GM21619 (cell line): Measurements from ENCODE around the gene ZNF181.
"Not testable (repeated sequence)": the region's sequence is repeated elsewhere in the genome, so short reads cannot be mapped to it uniquely, and the experiment has no call there.

Experiments used
- ATAC-seq: cut with Tn5 transposase; IDR thresholded peaks from one replicate; pipeline ENCODE4 v1.9.1; 2021; ENCODE audit not compliant: unreplicated experiment

ZNF181 gene

DNA sequence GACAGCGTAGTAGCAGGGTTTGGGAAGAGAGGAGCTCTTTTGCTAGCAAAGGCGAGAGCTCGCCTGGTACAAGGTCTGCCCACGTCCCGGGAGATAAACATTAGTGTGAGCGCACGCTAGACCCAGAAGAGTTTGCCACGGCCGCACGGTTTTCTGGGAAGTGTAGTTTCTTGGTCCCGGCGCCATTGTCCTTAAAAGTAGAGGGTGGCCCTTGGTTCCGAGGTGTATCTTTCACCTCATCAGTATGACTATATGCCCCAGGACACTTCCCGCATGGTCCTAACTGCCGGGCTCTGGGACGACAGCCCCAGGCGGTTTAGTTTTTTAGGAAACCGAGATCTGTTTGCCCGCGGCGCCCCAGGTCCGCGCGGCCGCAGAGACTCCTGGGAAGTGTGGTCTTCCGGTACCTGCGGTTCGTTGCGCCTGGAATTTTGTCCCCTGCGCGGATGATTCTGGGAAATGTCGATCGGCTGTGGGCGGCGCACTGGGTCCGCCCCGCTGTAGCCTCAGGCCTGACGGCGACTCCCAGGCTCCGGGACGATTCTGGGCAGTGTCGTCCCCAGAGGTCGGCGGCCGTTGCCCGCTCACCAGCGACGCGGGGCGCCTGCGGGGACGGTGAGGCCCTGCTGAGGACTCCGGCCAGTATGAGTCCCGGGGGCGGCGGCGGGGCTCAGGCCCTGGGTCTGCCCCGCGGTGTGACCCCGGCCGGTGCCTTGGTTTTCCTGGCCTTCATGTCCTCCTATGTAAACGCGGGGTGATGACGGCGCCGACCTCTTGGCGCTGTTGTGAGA, at the start of gene ZNF181:
TSS of gene ZNF181 (plus strand) at position 498 of the 791 bp plus-strand sequence. CDS start 795 bp downstream, outside the sequence.
- peak; percentile 78 for ATAC-seq

DNA sequence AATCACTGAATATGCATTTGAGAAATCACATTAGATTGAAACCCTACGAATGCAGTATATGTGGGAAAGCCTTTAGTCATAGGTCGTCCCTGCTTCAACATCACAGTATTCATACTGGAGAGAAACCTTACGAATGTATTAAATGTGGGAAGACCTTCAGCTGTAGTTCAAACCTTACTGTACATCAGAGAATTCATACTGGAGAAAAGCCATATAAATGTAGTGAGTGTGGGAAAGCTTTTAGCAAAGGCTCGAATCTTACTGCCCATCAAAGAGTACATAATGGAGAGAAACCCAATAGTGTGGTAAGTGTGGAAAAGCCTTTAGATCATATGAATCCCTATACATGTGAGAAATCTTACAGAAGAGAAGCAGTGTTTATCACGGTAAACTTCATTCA, 48.8 kb upstream of the ZNF181 start:
- ATAC-seq = not testable (repeated sequence)

DNA sequence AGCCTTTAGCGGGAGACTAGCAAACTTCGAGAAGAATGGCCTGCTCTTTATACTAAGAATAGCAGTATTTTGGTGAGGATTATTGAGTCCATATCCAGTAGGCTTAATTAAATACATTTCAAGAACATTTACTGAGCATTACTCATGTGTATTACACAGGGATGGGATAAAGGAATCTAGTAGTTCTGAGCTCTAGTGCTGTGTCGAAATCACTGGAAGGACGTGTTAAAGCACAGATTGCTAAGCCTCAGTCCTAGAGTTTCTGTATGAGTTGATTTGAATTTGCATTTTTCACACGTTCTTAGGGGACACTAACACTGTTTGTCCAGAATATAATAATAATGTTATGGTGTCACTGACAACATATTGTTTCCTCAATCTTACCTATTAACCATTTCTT, 47.6 kb upstream of the ZNF181 start:
- no peak for ATAC-seq

DNA sequence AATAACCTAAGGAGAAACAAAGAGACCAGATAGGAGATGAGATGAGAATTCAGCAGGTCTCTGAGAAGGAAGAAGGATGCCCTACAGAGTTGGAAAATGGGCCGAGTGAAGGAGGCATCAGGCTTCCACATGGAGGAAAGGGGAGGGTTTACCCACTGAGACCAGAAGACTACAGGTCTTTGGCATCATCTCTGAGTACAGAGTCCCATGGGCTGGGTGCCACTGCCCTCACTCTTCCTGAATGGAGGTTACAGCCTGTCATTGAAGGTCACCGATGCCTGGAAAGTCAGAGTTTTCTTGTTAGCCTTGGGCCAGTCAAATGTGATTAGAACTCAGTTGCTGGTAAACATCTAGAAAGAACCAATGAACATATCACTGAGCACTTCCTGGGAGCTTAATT, 46.7 kb upstream of the ZNF181 start:
- ATAC-seq = no peak

DNA sequence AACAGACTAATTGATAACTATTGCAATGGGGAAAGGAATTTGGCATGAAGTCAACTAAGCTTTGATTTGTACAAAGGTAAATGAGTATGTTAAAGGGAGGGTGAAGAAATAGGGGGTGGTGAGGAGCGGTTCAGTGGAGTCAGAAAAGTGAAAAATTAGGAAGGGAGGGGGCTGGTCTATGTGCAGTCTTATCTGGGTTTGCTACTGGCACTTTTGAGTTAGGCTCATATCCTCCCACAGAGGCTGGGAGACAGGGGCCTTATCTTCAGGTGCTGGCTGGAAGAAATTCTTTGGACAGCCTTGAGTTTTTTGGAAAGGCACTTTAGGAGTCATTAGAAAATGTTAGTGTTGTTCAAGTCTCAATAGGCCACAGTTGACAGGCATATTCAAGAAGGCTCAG, 45.5 kb upstream of the ZNF181 start:
- no peak for ATAC-seq

DNA sequence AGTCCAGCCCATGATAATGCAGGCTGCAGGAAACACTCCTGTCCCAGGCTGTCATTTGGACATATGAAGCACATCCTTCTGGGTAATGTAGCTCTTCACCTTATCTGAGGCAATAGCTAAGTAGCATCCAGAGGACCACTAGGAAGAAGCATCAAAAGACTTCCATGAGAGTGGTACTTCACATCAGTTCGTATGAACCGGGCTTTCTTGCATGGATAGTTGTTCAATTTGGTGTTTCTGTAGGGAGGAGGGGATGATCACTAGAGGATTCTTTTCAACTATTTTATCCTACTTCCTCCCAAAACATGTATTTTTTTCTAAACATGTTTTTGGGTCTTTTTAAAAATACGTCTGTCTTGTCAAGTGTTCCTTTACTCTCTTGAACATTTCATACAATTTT, 43.7 kb upstream of the ZNF181 start:
- ATAC-seq = no peak

DNA sequence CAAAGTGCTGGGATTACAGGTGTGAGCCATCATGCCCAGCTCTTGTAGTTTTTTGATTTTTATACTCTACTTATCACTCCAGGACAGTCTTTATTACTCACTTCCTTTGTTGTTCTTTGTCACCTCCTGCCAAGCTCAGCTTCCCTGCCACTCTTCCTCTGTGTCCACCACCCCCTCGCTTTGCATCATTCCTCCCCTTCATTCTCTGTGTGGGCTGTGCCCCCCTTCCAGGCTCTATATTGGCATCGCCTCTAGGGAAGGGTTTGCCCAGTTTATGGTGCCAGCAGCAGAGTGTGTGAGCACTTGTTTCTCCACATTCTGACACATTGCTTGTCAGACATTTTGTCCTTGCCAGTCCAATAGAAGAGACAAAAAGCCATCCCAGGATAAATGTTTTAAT, 41.5 kb upstream of the ZNF181 start:
- no peak for ATAC-seq

DNA sequence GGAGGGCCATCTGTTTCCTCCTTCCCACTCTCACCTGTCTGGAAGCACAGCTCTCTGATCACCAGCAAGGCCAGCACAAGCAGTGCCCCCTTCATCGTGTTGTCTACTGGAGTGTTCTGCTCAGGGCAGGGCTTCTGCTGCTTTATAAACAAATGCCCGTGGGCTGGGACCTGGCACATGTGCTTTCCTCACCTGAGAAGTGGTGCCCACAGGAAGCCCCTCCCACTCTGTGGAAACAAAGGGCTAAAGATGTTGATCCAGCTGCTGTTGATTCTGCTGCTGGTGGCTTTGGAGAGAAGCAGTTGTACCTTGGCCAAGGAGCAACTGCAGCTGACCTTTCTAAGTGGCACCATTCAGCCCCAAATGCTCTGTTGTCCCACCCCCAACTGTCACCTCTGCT, 26.4 kb upstream of the ZNF181 start:
- no peak for ATAC-seq

DNA sequence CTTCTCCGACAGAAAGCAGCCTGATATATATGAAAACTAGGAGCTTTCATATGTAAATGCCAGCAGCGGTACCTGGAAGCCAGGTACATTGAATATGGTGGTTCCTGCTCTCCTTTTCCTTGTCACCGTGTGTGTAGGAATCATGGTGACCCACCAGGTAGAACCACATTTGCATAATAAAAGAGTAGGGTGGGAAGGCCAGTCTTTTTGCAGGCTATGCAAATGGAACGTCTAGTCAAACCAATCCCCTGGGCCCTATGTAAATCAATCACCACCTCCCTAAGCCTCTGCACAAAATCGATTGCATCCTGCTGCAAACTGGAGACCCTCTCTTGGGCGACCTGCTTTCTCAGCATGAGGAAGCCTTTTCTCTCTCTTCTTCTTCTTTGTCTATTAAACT, 22.2 kb upstream of the ZNF181 start:
- ATAC-seq = no peak

DNA sequence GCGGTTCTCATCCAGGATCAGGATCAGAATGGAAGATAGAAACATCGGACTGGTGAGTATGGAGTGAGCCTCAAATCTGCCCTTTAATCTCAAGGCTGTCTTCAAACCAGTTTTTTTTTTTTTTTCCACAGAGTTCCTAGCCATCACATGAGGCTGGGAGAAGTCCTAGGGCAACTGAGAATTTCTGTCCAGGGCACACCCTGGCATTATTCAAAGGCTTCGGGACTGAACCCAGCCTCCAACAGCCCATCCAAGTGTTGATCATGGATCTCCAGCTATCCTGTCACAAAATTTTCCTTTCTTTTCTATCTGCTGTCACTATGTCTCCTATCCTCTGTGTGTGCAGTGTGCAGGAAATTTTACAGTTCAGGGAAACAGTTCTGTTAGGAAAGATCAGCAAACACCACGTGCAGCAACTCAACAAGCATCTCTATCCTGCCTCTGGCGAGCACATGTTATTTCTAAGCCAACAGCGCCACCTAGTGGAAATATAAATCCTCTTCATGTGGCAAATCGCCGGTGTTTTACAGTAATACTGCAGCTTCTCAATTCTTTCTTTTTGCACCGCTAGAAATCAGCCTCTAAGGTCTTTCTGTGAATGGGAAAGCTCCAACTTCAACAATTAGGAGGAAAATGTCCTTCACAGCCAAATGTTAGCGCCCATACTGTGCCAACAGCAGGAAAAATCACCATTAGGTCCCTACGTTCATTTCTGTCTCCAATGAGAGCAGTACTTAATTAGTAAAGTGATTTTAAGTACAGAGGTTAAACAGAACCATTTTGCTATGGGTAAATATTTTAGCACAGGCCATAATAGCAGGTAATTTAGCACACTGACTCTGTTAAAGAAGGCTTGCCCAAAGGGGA, 21.4 kb upstream of the ZNF181 start:
- ATAC-seq = no peak

DNA sequence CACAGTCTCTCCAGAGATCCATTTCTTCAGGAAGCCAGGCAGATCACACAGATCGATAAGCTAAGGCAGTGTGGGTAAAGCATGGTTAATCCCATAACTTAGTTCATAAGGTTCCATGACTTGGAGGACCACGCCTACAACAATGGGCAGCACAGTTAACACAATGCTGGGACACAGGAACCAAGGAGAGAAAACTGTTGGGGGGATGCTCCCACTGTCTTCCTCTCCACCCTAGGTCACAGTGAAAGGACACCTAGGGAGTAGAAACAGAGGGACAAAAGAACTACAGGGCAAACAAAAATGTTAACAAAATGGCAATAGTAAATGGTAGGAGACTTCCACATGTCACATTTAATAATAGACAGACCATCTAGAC, 20.8 kb upstream of the ZNF181 start:
- ATAC-seq = no peak

DNA sequence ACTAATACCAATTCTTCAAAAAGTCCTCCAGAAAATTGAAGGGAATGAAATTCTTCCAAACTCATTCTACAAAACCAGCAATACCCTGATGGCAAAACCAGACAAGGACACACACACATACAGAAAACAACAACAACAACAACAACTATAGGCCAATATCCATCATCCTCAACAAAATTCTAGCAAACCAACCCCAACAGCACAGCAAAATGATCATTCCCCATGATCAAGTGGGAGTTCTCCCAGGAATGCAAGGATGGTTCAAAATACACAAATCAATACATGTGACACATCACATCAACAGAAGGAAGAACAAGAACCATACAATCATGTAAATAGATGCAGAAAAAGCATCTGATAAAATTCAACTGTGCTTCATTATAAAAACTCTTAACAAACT, 18.7 kb upstream of the ZNF181 start:
- ATAC-seq = no peak

DNA sequence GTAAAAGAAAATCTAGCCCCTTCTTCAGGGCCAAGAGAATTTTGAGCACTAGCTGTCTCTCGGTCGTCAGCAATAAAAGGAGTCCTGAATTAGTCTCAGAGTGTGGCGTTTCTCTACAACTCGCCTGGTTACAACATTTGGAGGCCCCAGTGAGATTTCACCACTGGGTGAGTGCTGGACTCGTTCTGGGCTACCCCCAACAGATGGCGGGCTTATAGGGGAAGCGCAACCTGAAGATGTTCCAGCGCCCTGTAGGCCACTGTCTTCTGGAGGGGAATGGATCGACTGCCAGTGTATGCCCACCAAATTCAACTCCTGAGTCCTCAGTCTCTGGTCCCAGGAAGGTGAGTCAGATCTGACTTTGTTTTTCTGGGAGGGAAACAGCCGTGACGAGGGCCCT, 11.7 kb upstream of the ZNF181 start:
- no peak for ATAC-seq

DNA sequence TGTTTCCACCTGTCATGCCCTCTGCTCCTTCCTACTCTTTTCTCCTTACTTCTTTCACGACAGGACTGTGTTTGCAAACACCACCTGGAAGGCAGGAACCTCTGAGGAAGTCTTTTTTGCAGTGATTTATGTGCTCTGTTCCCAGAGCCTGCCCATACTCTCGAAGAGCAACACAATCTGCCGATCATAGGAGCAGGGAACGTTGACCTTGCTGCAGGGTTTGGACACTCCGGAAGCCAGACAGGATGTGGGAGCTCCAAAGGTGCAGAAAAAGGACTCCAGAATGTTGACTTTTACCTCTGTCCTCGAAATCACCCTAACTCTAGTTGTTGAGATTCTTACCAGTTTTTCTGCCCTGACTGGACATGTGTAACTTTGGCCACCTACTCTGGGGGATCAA, 8.6 kb upstream of the ZNF181 start:
- no peak for ATAC-seq

DNA sequence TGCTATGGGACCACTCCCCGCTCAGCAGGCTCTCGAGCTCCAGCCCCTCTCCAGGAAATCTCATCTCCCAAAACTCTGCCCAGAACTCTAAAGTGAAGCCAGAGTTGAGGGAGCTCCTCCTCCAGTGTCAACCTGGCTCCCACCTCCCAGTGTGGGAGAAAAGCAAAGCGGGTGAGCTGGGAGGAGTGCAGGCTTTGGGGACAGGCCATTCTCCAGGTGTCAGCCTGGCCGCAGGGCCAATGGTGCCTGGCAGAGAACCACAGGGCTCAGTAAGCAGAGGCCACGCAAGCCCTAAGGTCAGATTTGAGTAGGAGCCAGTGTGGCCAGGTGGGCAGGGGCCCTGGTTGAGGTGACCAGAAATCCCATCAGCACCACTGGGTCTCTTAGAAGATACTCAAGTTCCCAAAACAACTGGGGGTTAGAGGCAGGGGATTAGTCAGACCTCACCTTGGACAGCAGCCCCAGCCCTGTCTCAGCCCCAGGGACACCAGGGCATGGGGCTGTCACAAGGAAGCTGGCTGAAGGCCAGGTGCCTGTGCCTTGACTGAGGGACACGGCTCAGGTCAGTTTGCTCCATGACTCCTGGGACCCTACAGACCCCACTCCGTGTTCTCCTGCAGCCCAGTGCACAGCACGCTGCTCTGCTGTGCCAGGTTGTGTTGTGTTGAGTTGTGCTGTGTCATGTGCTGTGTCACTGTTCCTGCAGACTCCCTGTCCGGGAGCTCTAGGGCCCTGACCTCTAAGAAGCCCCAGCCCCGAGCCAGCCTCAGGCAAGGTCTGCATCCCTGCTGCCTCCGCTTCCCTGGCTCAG, 2.8 kb upstream of the ZNF181 start:
- ATAC-seq = no peak

DNA sequence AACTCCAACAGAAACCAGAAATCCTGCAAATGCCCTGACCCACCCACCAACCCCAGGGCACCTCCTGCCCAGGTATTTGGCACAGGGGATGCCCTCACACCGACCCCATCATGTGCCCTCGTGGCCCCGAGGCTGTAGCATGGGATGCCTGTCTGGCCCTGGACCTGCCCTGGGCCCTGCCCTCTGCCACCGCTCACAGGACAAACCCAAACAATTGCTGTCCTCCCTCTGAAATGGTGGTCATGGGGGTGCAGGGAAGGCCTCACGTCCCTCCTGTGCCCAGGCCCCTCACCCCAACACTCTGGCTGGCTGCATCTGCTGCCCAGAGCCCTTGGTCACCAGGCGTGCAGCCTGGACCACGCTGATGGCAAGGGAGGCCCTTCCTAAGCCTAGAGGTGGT, 2.1 kb upstream of the ZNF181 start:
- no peak for ATAC-seq

DNA sequence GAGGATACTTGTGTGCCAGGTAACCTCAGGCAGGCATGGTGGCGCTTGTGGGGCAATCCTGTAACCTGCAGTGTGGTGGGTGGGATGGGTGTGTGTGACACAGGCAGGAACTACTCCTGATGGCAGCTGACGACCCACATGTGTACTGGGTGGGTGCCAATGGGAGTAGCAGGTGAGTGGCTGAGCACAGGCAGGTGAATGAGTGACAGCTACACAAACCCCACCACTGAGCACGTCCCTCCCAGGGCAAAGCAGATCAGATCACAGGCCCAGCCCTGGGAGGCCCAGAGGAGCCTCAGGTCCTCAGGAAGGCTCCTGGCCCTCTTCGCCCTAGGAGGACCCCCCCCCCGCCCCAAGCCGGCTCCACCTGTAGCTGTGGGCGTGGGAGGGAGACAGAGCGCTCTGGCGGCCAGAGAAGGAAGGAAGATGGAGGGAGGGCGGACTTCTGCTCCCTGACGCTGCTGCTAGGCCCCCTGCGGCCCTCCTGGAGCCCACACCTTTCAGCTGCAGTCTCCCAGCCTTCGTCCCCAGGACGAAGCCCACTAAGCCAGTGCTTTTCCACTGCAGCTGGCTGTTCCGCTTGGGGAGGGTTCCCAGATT, 1.3 kb upstream of the ZNF181 start:
- no peak for ATAC-seq

DNA sequence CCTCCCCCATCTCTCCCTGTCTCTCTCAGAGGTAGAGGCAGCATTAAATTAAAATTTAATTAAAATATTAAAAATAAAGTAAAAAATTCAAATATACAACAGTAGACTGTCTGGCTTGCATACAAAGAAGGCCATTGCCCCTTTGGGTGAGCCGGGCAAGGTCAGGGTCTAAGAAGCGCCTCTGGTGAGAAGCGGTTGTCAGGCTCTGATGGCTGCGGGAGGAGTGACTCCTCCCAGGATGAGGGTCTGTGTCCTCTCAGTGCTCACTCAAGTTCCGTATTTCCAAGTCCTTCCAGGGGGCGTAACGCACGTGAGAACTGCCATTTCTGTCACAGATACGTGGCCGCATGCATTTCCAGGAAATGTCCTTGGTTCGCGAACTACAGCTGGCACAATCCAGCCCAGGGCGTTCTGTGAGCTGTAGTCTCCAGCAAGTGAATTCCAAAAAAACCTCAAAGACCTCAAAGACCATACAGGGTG, 737 bp upstream of the ZNF181 start:
- peak; percentile 12 for ATAC-seq

DNA sequence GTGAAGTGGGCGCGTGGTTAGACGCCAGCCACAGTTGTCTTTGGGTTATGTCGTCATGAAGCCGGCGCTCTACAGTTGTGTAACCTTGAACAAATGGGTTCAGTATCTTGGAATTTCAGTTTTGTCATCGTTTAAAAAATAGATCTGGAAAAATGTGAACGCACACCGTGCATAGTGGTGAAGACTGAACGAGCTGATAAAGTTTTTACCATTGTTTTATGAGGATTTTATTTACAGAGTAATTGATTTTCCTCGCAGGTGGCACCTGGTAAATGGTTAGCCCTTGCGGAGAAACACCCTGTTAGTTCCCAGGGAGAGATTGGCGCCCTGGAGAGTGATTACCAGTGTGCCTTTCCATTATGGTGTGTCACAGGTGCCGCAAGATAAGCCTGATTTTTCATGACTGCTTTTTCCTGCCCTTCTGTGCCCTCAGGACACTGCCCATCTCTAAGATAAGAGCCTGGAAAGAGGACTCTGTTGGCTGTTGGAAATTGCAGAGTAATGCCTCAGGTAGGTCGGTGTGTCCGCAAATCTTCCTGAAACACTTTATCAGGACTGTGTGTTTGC, 577 bp downstream of the ZNF181 start:
- ATAC-seq = no peak

DNA sequence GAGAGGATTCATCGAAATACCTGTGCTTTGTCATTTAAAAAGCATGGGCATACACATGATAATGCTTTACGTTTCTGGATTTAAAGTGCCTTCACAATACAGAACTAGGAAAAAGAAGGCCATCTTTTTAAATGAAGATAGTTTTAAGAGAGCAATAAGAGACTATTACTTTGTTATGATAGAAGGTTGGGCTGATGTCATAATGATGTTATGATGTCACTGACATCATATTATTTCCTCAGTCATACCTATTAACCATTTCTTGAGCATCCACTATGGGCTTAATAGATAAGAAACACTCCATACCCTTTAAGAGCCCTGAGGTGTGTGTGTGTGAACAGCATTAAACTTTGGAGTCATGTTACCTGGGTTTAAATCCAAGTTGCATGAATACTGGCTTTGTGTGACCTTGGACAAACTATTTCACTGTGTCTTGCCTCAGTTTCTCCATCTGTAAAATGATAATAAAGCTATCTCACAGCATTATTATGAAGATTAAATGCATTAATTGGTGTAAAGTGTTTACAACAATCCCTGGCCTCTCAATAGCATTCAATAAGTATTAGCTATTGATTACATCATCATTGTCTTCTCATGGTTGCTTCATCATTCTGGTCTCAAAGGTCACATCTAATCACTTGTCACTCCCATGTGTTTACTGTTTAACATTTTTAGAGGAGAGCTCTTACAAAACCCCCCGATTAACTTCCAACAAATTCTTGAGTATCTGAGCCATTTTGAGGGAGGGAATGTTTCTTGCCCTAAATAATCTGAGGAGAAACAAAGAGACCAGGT, 11.1 kb downstream of the ZNF181 start:
- no peak for ATAC-seq
